A673 (cell line): ENCODE measurements around the gene IGFALS. TPM values are rescaled to one million over a fixed set of nuclear protein-coding genes. Genes with fewer than 3 reads are reported as not detected.

Source experiments
- BruUV-seq: library from RNA; stranded (reverse); fragments of 400-500 nt; replicated peaks from 2 replicates; lab custom pipeline; 2021; lab: Mats Ljungman, UMichigan
- CTCF ChIA-PET: fragments of 300-600 bp; sonication (Branson Sonifier 250); formaldehyde crosslinking; loops from one replicate; lab custom pipeline; 2022; ENCODE audit warnings: antibody characterized with exemption; lab: Charles Lee
- POLR2A ChIA-PET: fragments of 300-600 bp; sonication (Branson Sonifier 250); formaldehyde crosslinking; loops from one replicate; lab custom pipeline; 2022; ENCODE audit warnings: antibody characterized with exemption; ENCODE audit not compliant: low non-redundant PET; lab: Charles Lee
- DNase-seq: peaks from one replicate; pipeline ENCODE4 v3.0.0-alpha.2; 2015; ENCODE audit warnings: low spot score
- H3K27ac ChIP-seq: fragments of 200-600 bp; sonication (generic); 2 replicates; pipeline ENCODE4 v1.5.1; 2016; ENCODE audit warnings: mixed run types, low read depth, mild to moderate bottlenecking, mixed read lengths, antibody characterized with exemption, low read length; ENCODE audit not compliant: poor library complexity, severe bottlenecking
- H3K27me3 ChIP-seq: fragments of 200-600 bp; sonication (generic); replicated peaks from 2 replicates; pipeline ENCODE4 v1.6.1; 2017; ENCODE audit warnings: mixed run types, low read depth, mild to moderate bottlenecking, mixed read lengths, antibody characterized with exemption, low read length; ENCODE audit not compliant: insufficient read depth, poor library complexity
- H3K36me3 ChIP-seq: fragments of 200-600 bp; sonication (generic); 2 replicates; pipeline ENCODE4 v1.6.1; 2016; ENCODE audit warnings: mixed run types, mild to moderate bottlenecking, mixed read lengths, antibody characterized with exemption, low read length; ENCODE audit not compliant: insufficient read depth, poor library complexity, severe bottlenecking
- H3K4me1 ChIP-seq: fragments of 200-600 bp; sonication (generic); 2 replicates; pipeline ENCODE4 v1.6.1; 2017; ENCODE audit warnings: mixed run types, mild to moderate bottlenecking, mixed read lengths, antibody characterized with exemption, low read length; ENCODE audit not compliant: insufficient read depth, poor library complexity, severe bottlenecking
- H3K4me3 ChIP-seq: fragments of 200-600 bp; sonication (generic); 2 replicates; pipeline ENCODE4 v1.5.1; 2016; ENCODE audit warnings: low read depth, mixed run types, mild to moderate bottlenecking, mixed read lengths, low read length; ENCODE audit not compliant: poor library complexity, severe bottlenecking
- H3K9me3 ChIP-seq: fragments of 200-600 bp; sonication (generic); 2 replicates; pipeline ENCODE4 v1.6.1; 2016; ENCODE audit warnings: mixed run types, low read depth, mild to moderate bottlenecking, mixed read lengths, antibody characterized with exemption, low read length; ENCODE audit not compliant: poor library complexity, severe bottlenecking
- CTCF ChIP-seq: fragments of 300-800, 200-600 bp; sonication (generic); conservative IDR thresholded peaks from 2 replicates; pipeline ENCODE4 v1.5.1; 2017; ENCODE audit warnings: low read depth, mild to moderate bottlenecking, antibody characterized with exemption, low read length, moderate library complexity, mixed read lengths
- EZH2 ChIP-seq: fragments of 200-600 bp; sonication (generic); IDR thresholded peaks from 2 replicates; pipeline ENCODE4 v1.6.1; 2017; ENCODE audit warnings: borderline replicate concordance, low read depth, mild to moderate bottlenecking, mixed read lengths, antibody characterized with exemption, low read length; ENCODE audit not compliant: poor library complexity, severe bottlenecking
- intact Hi-C: fragments of 100-400 bp; cut with micrococcal nuclease; formaldehyde crosslinking; loops from one replicate; pipeline ENCODE4 v1.10.0; 2022; ENCODE audit not compliant: unreplicated experiment
- total RNA-seq: library from RNA; stranded (reverse); gene quantifications from 2 replicates; pipeline ENCODE4 v1.2.3, GENCODE V29; 2021

The IGFALS gene
- total RNA-seq, 1 experiment from 2014 or later = not detected

DNA sequence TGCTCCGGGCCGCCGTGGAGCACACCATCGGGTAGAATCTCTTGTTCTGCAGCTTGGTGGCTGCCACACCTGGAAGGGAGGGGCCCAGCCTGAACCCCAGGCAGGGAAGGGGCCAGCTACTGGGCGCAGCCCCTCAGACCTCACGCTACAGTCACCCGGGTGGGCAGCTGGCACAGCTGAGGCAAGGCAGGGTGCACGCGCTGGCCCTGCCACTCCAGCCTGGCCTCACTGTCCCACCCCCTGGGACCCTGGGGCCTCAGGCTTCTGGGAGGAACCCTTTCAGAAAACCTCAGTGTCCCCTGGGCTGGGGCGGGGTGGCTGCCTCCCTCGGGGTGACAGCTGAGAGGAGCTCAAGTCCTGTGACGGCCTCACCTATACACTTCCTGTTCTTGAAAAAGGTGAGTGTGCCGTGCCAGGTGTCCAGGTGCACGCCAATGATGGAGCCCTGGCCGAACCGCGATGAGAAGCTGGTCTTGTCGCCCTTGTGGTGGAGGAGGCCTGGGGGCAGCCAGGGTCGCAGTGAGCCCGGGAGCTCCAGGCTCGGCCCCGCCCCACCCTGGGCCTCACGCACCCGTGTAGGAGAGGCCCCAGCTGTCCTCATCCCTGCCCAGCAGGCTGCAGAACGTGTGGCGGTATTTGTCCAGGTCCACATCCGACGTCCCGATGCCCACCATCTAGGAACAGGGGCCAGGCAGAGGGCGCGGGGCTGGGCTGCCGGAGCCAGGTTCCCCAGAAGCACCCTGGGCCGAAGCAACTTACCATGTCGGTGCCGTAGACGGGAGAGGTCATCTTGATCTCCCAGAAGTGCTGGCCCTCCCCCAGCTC is 15.9 kb downstream of the IGFALS start:
- ChIA-PET CTCF (no interaction called here), POLR2A (no interaction called here)
- intact Hi-C loops = loop anchor here (10.0 kb wide), 1 partner anchor 47 kb away; the partner anchor contains the start of genes FAHD1 and HAGH
- no peak for DNase-seq
- TF ChIP-seq CTCF = no peak
- no peak for TF ChIP-seq EZH2
- H3K9me3 ChIP-seq = no peaks in the 10 kb centered on the region
- BruUV-seq = no TSS peak
- H3K27ac ChIP-seq = no peak overlapping the region
- H3K4me3 ChIP-seq = no peak overlapping the region
- no peaks in the 10 kb centered on the region for H3K27me3 ChIP-seq
- H3K4me1 ChIP-seq = no peaks in the 10 kb centered on the region
- H3K36me3 ChIP-seq = peaks cover 14% of the 10 kb centered on the region

DNA sequence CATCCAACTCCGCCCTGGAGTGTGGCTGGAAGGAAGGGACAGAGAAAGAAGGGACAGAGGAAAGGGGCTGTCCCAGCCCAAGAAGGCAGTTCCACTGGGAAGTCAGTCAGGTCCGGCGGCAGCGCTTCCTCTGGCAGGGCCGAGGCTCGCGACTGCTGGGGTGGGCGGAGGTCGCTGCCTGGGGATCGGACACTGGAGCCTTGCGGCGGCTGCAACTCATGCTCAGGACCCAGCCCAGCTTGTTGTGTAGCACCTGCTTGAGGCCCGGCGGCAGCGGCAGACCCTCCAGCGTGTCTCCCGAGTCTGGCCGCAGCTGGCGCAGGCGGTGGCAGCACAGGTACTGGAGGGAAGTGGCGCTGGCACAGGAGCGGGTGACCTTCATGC is 16.5 kb downstream of the IGFALS start:
- H3K4me1 ChIP-seq = no peaks in the 10 kb centered on the region
- no peak overlapping the region for H3K27ac ChIP-seq
- intact Hi-C loops = loop anchor here (10.0 kb wide), 1 partner anchor 48 kb away; the partner anchor contains the start of genes FAHD1 and HAGH
- H3K9me3 ChIP-seq = no peaks in the 10 kb centered on the region
- TF ChIP-seq EZH2 (no peak), CTCF (no peak)
- no TSS peak for BruUV-seq
- no peak for DNase-seq
- ChIA-PET CTCF (no interaction called here), POLR2A (no interaction called here)
- no peaks in the 10 kb centered on the region for H3K27me3 ChIP-seq
- peaks cover 14% of the 10 kb centered on the region for H3K36me3 ChIP-seq
- no peak overlapping the region for H3K4me3 ChIP-seq

DNA sequence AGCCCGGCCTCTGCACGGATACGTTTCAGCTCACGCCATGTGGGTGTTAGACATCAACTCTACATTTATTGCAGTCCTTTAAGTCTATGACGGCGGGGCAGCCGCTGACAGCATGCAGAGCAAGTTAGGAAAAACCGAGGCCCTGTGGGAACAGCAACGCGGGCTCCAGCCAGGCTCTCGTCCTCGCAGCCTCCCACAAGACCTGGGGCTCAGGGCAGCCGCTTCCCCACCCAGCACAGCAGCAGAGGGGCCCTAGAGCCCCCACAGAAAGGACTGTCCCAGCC is 16.9 kb downstream of the IGFALS start:
- Histone ChIP-seq H3K36me3 (peaks cover 14% of the 10 kb centered on the region), H3K27me3 (no peaks in the 10 kb centered on the region), H3K27ac (no peak overlapping the region), H3K4me3 (no peak overlapping the region), H3K4me1 (no peaks in the 10 kb centered on the region), H3K9me3 (no peaks in the 10 kb centered on the region)
- no TSS peak for BruUV-seq
- DNase-seq = no peak
- TF ChIP-seq EZH2 (no peak), CTCF (no peak)
- CTCF ChIA-PET = no interaction called here
- POLR2A ChIA-PET = no interaction called here
- intact Hi-C loops = loop anchor here (10.0 kb wide), 1 partner anchor 48 kb away; the partner anchor contains the start of genes FAHD1 and HAGH
